GM19193 (cell line): ENCODE measurements around the gene TRAPPC3L.

Source experiments
- POLR2A ChIP-seq: IDR thresholded peaks from 4 replicates; pipeline ENCODE4 v1.6.1; 2011; ENCODE audit not compliant: insufficient read depth, insufficient read length; ENCODE audit errors: extremely low read depth

The TRAPPC3L gene

DNA sequence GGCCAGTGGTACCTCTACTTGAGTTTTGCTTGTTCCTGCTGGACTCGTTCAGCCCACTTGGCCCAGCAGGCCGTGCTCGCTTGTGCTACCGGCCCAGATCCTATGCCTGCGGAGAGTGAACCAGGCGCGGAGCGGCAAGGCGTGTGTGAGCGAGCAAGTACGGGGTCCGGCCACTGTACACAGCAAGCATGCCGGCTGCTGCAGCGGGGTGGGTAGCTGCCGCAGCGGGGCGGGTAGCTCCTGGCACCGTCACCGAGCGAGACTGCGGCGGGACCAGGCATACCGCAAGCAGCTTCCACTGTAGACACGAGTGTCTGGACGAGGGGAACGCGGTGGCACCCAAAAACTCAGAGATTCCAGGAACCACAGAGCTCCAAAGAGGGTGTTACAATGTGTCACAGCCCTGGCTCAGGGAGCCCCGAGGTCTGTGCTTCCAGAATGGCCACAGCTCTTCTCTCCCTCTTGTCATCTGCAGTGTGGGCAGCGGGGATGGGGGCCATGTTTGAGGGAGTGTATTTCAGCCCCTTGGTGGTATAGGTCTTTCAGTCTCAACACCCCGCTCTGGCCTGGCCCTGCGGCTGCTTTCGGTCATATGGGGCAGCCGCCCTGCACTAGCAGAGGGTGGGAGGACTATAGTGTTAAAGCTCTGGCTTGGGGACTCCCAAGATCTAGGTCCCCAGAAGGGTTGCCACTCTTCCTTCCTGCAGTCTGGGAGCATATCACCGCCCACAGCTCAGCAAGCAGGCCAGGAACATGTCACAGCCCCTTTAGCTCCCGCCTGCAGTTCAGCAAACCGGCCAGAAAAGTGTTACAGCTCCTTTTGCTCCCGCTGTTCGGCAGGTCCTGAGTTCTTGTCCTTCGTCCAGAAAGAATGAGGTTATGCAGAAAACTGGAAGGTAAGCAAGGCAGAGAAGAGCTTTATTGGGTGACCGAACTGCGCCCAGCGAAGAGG is 19.7 kb upstream of the TRAPPC3L start:
- no peak for TF ChIP-seq POLR2A

DNA sequence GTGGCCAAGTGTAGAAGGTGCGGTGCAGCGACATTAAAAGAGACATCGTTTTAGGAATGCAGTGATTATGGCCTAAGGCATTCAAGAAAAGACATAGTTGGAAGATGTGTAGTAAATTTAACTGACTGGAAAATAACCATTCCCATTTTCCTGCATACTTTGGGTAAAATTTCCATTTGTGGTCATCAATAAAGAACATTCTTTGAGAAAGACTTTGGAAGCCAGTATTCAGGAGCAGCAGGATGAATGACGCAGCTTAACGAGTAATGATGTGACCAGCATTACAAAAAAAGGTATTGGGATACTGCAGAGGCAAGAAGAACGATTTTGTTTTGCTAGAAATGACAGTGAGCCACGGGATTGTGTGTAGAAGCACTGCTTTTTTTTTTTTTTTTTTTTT is 18.8 kb upstream of the TRAPPC3L start:
- no peak for TF ChIP-seq POLR2A

DNA sequence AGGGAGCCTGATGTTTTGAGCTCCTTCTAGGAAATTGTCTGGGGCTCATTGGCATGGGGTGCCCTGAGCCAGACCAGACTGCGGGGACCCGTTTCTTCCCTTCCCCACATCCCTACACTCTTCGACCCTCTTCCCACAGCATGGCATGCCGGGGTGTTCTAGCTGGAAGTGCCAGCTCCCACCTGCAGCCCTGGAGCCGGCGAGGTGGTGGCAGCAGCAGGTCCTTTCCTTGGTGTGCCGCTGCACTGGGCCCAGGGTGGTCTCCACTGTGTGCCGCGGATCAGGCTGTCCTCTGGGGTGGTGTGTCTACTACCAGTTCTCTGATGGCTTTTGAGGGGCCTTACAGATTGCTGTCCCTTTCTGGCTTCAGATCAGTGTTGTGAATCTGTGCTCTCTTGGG is 18.3 kb upstream of the TRAPPC3L start:
- TF ChIP-seq POLR2A = no peak

DNA sequence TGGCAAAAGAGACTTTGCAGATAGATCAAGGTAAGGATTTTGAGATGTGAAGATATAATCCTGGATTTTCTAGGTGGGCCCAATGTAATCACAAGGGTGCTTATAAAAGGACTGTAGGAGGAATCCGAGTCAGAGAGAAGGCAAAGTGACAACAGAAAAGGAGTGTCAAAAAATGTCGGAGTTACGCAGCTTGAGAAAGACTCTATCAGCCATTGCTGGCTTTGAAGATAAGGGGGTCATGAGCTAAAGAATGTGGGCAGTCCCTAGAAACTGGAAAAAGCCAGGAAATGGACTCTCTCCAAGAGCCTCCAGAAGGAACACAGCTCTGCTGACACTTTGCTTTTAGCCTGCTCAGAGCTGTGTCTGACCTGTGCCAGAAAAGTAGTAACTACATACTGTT is 17.1 kb upstream of the TRAPPC3L start:
- no peak for TF ChIP-seq POLR2A

DNA sequence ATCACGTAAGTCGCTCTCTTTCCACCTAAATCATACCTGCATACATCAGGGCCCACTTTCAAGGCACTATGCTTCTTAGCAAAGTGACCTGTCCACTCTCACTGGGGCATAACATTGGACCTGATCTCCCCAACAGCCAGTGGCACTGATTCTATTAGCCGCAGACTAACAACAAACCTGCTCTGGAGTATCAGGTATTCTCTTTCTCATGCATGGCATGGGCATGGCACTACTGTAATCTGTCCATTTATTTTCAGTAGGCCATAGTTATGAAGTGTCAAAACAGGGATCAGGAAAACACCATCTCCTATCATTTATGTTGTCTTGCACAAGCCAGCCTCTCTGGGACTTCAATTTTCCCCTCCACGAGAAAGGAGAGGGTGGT is 16.5 kb upstream of the TRAPPC3L start:
- TF ChIP-seq POLR2A = no peak

DNA sequence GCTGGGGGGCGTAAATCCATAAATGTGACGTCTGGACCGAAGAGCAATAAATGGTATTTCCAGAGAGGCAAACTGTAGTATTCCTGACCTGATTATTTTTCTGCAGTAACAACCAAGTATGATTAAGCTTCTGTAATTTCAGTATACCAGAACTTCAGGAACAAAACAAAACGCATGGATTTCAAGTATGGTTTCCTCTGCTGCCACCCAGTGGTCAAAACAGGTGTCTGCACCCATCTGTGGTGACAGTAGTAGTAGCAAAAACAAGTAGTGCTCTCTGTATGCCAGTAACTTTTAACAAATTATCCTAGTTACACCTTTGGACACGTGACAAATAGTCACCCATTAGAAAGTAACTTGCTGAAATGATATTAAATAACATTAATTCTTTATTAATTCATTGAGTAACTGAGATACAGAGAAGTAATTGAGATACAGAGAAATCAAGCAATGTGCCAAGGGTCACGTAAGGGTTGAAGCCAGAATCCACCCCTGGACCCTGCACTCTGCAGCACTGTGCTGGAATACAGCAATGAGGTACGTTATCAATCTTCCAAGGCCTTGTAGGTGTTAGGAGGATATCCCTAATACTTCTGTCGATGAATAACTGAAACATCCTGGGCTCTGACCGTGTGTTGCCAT is 16.0 kb upstream of the TRAPPC3L start:
- no peak for TF ChIP-seq POLR2A

DNA sequence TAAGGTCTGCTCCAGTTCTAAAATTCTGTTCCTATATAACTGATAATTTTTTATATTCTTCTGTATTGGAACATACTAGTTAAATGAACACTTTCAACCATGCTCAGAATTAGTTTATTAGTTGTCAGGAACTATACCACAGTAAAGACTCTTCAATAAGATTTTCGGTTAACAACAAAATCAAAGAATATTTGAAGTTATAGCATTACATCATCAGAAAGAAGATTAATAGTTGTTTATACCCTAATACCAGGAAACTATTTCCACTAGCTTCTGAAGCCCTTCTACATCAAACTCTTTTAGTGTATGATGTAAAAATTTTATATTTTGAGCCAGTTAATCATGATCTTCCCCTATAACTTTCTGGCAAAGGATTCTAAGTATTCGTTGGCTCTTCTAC is 14.6 kb upstream of the TRAPPC3L start:
- TF ChIP-seq POLR2A = no peak

DNA sequence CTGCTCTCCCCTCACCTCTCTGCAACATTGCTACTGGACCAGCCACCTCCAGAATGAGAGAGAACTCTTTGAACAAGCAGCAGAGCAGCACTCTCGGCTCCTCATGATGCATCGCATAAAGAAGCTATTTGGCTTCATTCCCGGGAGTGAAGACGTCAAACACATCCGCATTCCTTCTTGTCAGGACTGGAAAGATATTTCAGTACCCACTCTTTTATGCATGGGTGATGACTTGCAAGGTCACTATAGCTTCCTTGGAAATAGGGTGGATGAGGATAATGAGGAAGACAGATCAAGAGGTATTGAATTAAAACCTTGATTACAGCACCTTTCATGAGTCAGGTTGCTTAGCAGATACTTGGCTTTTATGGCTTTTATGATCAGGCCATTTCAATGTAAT is 12.4 kb upstream of the TRAPPC3L start:
- TF ChIP-seq POLR2A = no peak

DNA sequence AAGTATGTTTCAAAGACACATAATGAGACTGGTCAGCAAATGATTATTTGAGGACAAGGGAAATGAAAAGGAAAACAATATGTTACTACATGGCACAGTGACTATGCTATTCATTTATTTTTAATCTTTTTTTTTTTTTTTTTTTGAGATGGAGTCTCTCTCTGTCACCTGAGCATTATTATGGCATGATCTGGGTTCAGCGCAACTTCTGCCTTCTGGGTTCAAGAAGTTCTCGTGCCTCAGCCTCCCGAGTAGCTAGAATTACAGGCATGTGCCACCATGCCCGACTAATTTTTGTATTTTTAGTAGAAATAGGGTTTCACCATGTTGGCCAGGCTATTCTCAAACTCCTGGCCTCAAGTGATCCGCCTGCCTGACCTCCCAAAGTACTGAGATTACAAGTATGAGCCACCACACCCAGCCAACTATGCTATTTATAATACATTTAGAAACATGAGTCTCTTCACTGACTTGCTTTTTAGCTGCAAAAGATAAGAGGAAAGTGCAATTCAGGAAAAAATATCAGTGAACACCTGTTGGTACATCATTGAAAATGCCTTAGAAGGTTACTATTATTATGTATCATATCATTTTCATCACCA is 11.4 kb upstream of the TRAPPC3L start:
- no peak for TF ChIP-seq POLR2A

DNA sequence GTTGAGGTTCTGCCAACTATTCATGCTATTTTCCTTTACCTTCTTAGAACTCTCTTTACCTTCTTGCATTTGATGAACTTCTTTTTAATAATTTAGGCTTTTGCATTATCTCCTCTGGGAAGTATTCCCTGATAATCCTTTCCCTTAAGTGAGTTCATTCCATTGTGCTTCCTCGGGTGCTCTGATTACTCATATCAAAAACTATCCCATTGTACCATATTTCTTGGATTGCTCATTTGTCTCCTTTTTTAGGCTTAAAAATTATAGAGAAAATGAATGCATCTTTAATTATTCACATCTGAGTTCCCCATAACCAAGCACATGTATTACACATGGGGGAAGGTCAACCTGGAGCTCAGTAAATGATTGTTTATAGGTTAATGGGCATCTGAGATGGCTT is 10.6 kb upstream of the TRAPPC3L start:
- no peak for TF ChIP-seq POLR2A

DNA sequence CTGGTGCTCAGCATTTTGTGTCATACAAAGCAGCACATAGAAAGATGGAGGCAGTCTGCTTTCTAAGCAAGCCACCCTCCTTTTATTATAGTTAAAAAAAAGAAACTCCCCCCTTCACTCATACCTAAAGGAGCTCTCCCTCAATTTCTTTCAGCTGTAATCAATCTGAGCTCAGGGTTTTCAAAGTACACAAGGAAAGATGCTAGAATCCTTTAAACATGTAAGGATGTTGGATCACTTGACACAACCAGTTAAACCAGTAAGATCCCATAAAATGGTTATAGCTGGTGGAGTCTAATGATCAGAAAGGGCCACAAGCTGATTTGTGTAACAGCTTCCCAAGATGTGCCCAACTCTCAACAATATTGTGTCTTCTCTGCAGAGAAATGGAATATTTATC is 8.0 kb upstream of the TRAPPC3L start, which contains the start of gene CALHM4:
CALHM4 (plus strand) TSS at position 301 of the 400 bp plus-strand sequence; CDS start at position 344, 43 bp downstream.
- no peak for TF ChIP-seq POLR2A

DNA sequence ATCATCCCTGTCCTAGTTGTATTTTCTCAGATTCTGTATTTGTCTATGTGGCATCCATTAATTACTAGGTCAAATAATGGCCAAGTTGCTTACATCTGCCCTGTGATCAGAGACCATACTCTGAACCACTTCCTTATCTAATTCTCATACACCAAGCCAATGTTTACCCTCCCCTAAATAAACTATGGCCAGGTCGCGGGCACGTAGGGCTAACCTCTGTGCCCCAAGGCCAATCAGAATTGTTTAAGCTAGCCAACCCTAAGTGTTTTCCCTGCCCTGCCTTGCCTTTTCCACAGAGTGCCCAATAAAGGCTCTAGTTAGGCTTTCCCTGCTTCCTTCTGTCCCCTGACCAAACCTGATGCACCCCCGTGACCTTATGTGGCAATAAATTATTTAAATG is 5.3 kb upstream of the TRAPPC3L start:
- TF ChIP-seq POLR2A = no peak

DNA sequence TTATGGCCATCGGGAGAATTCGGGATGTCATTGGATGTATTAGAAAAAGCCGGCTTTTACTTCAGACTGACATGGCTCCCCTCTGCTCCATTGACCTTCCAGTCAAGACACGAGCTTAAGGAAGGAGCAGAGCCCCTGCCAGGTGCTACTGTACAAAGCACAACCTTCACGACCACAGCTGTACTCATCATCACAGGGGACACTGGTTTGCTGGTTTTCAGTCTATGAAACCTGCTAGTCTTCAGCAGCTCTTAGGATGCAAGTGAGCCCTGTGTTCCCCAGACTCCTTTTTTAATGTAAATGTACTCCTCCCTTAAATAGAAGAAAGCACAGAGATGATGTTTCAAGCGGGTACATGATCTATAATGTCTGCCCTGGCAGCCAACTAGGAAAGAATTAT is 1.9 kb upstream of the TRAPPC3L start:
- TF ChIP-seq POLR2A = no peak

DNA sequence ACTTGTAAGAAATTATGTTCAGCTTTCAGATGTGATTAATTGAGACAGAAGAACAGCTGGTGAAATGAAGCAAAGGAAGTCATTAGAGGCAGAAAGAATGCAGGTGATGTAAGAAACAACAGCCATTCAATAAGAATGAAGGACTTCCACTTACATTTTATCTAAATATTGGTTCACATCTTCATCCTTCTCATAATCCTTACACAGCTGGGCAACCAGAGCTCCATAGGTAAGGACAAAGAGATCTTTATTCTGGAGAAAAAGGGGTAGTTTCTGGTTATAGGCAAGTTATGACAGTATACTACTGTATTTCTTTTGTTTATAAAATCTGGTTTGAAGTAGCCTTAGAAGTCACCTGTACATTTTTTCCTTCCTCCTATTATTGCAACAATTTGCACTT is 2.3 kb downstream of the TRAPPC3L start:
- no peak for TF ChIP-seq POLR2A

DNA sequence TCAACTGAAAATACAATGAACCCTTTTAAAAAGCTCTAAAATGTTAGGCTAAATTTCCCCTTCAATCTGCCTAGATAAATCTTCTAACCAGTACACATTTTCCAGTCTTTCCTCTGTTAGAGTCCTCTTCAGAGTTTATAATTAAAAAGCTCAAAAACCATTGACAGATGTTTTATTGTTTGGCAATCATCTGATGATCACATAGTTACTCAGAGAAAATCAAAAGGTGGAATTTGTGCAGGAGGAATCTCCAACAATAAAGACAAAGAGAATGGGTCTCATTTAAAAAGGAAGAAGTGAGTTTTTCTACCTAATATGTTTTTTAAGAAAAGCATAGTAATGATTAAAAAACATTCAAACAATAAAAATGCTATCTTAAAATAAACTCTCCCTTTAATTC is 3.1 kb downstream of the TRAPPC3L start:
- TF ChIP-seq POLR2A = no peak

DNA sequence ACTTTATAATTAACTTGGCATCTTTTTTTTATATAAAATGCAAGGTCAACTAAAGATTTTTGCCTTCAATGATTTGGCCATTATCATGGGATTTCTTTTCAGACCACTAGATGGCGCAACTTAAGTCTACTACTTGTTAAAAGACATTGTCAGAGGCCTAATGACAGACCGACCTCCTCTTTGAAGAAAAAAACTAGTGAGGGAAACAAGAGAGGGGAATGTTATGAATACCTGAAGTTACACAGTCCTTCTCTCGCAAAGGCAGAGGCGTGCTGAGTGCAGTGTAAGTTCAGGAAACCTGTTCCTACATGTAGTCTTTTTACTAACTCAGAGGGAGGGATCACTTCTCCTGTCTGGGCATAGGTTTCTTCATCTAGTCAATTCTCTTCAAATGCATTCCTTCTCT is 9.3 kb downstream of the TRAPPC3L start:
- no peak for TF ChIP-seq POLR2A
